ENCODE data around the gene PSMA6.
"Not testable (repeated sequence)": the region's sequence is repeated elsewhere in the genome, so short reads cannot be mapped to it uniquely, and the experiment has no call there.

Gene PSMA6

DNA sequence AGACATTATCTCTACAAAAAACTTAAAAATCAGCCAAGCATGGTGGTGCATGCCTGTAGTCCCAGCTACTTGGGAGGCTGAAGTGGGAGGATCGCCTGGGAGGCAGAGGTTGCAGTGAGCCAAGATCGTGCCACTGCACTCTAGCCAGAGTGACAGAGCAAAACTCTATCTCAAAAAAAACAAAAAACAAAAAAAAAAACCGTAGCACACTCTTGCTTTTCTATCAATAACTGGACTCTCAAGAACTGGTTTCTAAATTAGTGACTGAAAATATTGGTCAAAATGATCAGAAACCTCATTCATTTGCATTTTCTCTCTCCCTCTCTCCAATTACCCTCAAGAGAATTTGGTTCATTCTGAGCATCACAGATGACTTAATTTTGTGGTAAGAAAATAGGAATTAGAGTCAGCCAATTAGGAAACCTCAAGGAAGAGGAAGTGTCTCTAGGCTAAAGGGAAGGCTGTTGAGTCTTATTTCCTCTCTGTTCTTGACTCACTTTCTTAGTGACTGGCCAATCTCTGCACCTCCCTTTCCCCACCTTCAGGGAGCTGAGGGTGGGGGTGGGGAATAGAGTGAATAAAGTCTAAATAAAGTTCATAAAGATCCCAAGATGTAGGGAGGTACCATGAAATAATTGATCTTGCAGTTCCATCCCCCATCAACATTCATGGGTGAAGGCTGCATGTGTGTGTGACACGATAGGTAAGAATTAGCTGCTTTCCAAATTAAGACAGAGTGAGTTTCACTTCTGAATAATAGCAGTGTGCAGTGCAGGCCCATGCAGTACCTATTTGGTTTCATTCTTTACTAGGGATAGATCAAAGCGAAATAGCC lies 6.8 kb upstream of the PSMA6 start:
- peak; percentile 38 for DNase-seq (ENCODE audit: low spot score)

GRCh38 chr14:35286003-35286600 lies 6.1 kb upstream of the PSMA6 start:
- DNase-seq (ENCODE audit: low spot score): no peak

DNA sequence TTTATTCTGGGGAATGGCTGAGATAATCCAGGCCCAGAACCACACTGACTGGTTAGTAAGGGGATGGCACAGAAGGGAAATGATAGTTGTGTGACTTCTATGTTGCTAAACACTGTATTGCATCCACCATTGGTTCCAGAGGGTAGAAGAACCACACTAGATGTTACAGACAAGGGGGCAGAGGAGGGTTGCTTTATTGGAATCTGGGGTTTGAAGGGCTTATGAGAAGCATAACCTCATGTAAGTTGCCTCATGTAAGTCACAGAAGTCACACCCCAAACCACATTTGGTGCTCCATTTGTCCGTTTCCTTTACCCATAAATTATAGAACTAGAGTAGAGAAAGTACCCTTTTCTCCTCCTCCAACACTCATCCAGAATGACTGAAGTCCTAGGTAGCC lies 5.5 kb upstream of the PSMA6 start:
- no peak for DNase-seq (ENCODE audit: low spot score)

DNA sequence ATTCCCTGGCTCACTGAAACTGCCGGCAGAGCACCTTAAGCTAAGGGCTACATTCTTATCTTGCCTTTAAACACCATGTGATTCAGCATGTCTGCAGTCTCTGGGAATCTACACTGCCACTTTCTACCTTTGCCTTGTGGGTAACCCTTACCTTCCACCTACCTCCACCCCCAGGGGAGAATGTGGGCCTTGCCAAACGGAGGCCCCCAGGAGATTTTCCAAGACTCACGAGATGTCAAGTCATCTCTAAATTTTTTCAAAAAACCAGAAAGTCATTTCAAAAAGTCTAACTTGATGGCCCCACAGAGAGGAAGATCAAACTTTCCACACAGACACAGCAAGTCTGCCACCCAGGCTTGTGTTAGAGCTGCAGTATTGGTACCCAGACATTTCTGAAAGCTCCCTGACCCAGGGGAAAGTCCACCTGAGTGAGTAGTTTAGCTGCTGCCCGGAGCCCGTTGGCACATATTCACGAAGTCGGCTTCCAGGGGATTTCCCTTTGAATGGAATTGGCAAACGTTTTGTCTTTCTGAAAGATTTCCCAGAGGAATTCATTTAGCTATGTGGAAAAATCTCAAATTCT lies 4.7 kb upstream of the PSMA6 start:
- DNase-seq (ENCODE audit: low spot score): no peak

- no peak for DNase-seq (ENCODE audit: low spot score)
Observed at GRCh38 chr14:35289623-35290022, 2.6 kb upstream of the PSMA6 start.

- peak; percentile 41 for DNase-seq (ENCODE audit: low spot score)
Observed at GRCh38 chr14:35292770-35293561, 784 bp downstream of the PSMA6 start.

DNA sequence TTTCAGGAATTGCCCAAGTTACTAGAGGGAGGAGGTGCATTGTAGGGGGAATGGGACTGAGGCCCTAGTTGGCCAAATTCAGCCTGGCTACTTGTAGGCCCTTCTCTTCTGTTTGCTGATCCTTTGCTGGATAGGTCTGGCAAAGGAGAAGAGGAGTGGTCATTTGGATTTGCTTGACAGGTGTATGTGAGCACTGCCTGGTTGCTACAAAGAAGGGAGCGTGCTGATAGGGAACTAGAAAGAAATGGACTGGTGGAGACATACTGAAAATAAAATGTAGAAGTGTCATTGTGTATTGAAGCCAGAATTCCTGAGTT lies 3.6 kb downstream of the PSMA6 start:
- DNase-seq (ENCODE audit: low spot score): no peak

GRCh38 chr14:35296545-35296944 lies 4.4 kb downstream of the PSMA6 start:
- DNase-seq (ENCODE audit: low spot score): no peak

- DNase-seq (ENCODE audit: low spot score): no peak
Observed at GRCh38 chr14:35297706-35298105, 5.5 kb downstream of the PSMA6 start.

GRCh38 chr14:35298351-35298750 lies 6.2 kb downstream of the PSMA6 start:
- DNase-seq (ENCODE audit: low spot score): no peak

DNA sequence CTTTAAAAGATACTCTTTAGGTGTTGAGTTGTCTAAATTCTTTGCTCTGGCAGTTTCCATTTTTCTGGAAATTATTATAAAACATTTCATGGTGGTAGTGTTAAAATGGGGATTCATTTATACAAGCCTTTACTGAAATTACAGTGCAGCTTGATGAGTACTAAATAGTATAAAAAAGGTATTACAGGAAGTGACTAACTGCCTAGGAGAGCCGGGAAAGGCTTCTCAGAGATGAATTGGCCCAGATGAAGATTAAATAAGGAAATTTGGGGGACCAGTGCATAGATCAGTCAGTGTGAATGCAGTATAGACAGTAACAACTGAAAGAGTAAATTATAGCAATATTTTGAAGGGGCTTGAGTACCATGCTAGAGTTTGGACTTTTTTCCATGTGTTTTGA lies 7.5 kb downstream of the PSMA6 start:
- DNase-seq (ENCODE audit: low spot score): peak; percentile 28

DNA sequence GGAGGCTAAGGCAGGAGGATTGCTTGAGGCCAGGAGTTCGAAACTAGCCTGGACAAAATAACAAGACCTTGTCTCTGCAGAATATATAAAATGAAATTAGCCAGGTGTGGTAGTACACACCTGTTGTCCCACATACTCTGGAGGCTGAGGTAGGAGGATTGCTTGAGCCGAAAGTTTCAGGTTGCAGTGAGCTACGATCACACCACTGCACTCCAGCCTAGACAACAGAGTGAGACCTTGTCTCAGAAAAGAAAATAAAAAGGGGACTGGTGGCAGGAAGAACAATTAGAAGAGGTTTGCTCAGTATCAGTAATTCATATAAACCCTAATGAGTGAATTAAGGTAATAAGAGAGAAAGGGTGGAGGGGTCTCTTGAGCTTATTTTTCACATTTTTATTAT lies 8.0 kb downstream of the PSMA6 start:
- no peak for DNase-seq (ENCODE audit: low spot score)

DNA sequence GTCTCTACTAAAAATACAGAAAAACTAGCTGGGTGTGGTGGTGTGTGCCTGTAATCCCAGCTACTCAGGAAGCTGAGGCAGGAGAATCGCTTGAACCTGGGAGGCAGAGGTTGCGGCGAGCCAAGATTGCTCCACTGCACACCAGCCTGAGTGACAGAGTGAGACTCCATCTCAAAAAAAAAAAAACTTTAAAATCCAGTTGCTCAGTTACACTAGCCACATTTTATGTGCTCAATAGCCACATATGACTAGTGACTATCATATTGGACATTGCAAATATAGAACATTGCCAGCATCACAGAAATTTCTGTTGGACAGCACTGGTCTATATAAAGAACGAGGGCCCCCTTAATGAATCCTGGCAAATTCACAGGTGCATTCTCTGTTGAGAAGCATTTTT lies 9.2 kb downstream of the PSMA6 start:
- DNase-seq (ENCODE audit: low spot score): not testable (repeated sequence)

- no peak for DNase-seq (ENCODE audit: low spot score)
Observed at GRCh38 chr14:35301735-35302528, 9.8 kb downstream of the PSMA6 start.

- DNase-seq (ENCODE audit: low spot score): no peak
Observed at GRCh38 chr14:35303149-35303935, 11.2 kb downstream of the PSMA6 start.

GRCh38 chr14:35304812-35305462 lies 12.8 kb downstream of the PSMA6 start:
- no peak for DNase-seq (ENCODE audit: low spot score)

GRCh38 chr14:35305633-35306032 lies 13.5 kb downstream of the PSMA6 start:
- no peak for DNase-seq (ENCODE audit: low spot score)

DNA sequence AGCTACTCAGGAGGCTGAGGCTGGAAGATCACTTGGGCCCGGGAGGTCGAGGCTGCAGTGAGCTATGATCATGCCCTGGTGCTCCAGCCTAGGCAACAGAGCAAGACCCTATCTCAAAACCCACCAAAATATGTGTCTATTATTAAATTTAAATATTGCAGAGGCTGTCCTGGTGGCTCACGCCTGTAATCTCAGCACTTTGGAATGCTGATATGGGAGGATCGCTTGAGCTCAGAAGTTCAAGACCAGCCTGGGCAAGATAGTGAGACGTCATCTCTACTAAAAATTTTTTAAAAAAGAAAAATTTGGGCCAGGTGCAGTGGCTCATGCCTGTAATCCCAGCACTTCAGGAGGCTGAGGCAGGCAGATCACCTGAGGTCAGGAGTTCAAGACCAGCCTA lies 13.9 kb downstream of the PSMA6 start:
- no peak for DNase-seq (ENCODE audit: low spot score)

GRCh38 chr14:35317820-35318219 lies 25.6 kb downstream of the PSMA6 start:
- no peak for DNase-seq (ENCODE audit: low spot score)

GRCh38 chr14:35319509-35319908 lies 27.3 kb downstream of the PSMA6 start:
- DNase-seq (ENCODE audit: low spot score): no peak

- DNase-seq (ENCODE audit: low spot score): no peak
Observed at GRCh38 chr14:35320472-35320871, 28.3 kb downstream of the PSMA6 start.

All from RKO (cell line).